IMR-90 (cell line): ENCODE results near the gene ZNF594. TPM values are rescaled to one million over a fixed set of nuclear protein-coding genes. Genes with fewer than 3 reads are reported as not detected.

Experiments
- ATAC-seq: fragments of 200-7000 bp; cut with Tn5 transposase; 2 replicates; pipeline ENCODE4 v1.9.1; 2020; ENCODE audit warnings: low read depth, mild to moderate bottlenecking, moderate library complexity
- BruUV-seq: library from RNA; stranded (reverse); fragments of 400-500 nt; replicated peaks from 2 replicates; lab custom pipeline; 2021; lab: Mats Ljungman, UMichigan
- CTCF ChIA-PET: fragments of 300-600 bp; formaldehyde crosslinking; extraction: SDS; loops from one replicate; lab custom pipeline; 2021; ENCODE audit warnings: antibody characterized with exemption; lab: Yijun Ruan, JAX
- POLR2A ChIA-PET: fragments of 300-600 bp; sonication (Branson Sonifier 250); formaldehyde crosslinking; loops from one replicate; lab custom pipeline; 2022; ENCODE audit warnings: antibody characterized with exemption; ENCODE audit not compliant: unreplicated experiment; lab: Charles Lee
- DNase-seq: peaks from one replicate; pipeline ENCODE4 v3.0.0; 2013
- H2AFZ ChIP-seq: replicated peaks from 2 replicates; pipeline ENCODE3; 2013; ENCODE audit warnings: low read length, mild to moderate bottlenecking; ENCODE audit not compliant: poor library complexity
- H2AK5ac ChIP-seq: 2 replicates; pipeline ENCODE4 v1.6.1; 2013; ENCODE audit warnings: low read depth, low read length, inconsistent platforms
- H2AK9ac ChIP-seq: replicated peaks from 2 replicates; pipeline ENCODE3; 2013; ENCODE audit warnings: mild to moderate bottlenecking, low read depth, low read length, moderate library complexity; ENCODE audit not compliant: poor library complexity
- H2BK120ac ChIP-seq: 2 replicates; pipeline ENCODE4 v1.6.1; 2013; ENCODE audit warnings: low read depth, low read length, inconsistent platforms
- H2BK15ac ChIP-seq: 3 replicates; pipeline ENCODE4 v1.6.1; 2013; ENCODE audit warnings: low read depth, low read length, inconsistent platforms
- H2BK20ac ChIP-seq: 2 replicates; pipeline ENCODE4 v1.6.1; 2013; ENCODE audit warnings: low read depth, mild to moderate bottlenecking, inconsistent platforms, low read length, moderate library complexity
- H2BK5ac ChIP-seq: 2 replicates; pipeline ENCODE4 v1.6.1; 2013; ENCODE audit warnings: mild to moderate bottlenecking, low read depth, low read length, inconsistent platforms; ENCODE audit not compliant: poor library complexity, severe bottlenecking
- H3K14ac ChIP-seq: replicated peaks from 2 replicates; pipeline ENCODE4 v1.6.1; 2013; ENCODE audit warnings: low read depth, low read length, inconsistent platforms
- H3K18ac ChIP-seq: 2 replicates; pipeline ENCODE4 v1.6.1; 2013; ENCODE audit warnings: low read depth, low read length, control low read depth
- H3K23ac ChIP-seq: 2 replicates; pipeline ENCODE4 v1.6.1; 2013; ENCODE audit warnings: low read depth, low read length, inconsistent platforms
- H3K27ac ChIP-seq: 2 replicates; pipeline ENCODE4 v1.5.1; 2013; ENCODE audit warnings: mild to moderate bottlenecking, control low read depth, low read length; ENCODE audit not compliant: insufficient read depth
- H3K27me3 ChIP-seq: 2 replicates; pipeline ENCODE4 v1.6.1; 2013; ENCODE audit warnings: low read length; ENCODE audit not compliant: control insufficient read depth, insufficient read depth
- H3K36me3 ChIP-seq: 2 replicates; pipeline ENCODE4 v1.6.1; 2013; ENCODE audit warnings: low read length, mixed read lengths; ENCODE audit not compliant: control insufficient read depth, insufficient read depth
- H3K4ac ChIP-seq: 2 replicates; pipeline ENCODE4 v1.6.1; 2013; ENCODE audit warnings: low read depth, low read length, inconsistent platforms
- H3K4me1 ChIP-seq: 2 replicates; pipeline ENCODE4 v1.6.1; 2013; ENCODE audit warnings: low read length, mixed read lengths; ENCODE audit not compliant: control insufficient read depth, insufficient read depth
- H3K4me2 ChIP-seq: 2 replicates; pipeline ENCODE4 v1.6.1; 2013; ENCODE audit warnings: low read depth, mild to moderate bottlenecking, control low read depth, low read length, moderate library complexity
- H3K4me3 ChIP-seq: 2 replicates; pipeline ENCODE4 v1.5.1; 2013; ENCODE audit warnings: low read depth, mild to moderate bottlenecking, control low read depth, low read length, moderate library complexity; ENCODE audit not compliant: insufficient read depth
- H3K56ac ChIP-seq: 2 replicates; pipeline ENCODE4 v1.6.1; 2013; ENCODE audit warnings: low read length, inconsistent platforms; ENCODE audit not compliant: insufficient read depth; ENCODE audit errors: extremely low read depth
- H3K79me1 ChIP-seq, 2 experiments: 2 replicates each; pipeline ENCODE4 v1.6.1; 2013; ENCODE audit warnings: low read length in 2 of 2, inconsistent platforms in 1 of 2, low read depth in 1 of 2
- H3K9ac ChIP-seq: 2 replicates; pipeline ENCODE4 v1.6.1; 2013; ENCODE audit warnings: low read depth, low read length, control low read depth
- H3K9me1 ChIP-seq: 2 replicates; pipeline ENCODE4 v1.6.1; 2013; ENCODE audit warnings: low read length, inconsistent platforms; ENCODE audit not compliant: insufficient read depth
- H3K9me3 ChIP-seq: 2 replicates; pipeline ENCODE4 v1.6.1; 2013; ENCODE audit warnings: low read length; ENCODE audit not compliant: control insufficient read depth, insufficient read depth
- H4K20me1 ChIP-seq: 2 replicates; pipeline ENCODE4 v1.6.1; 2013; ENCODE audit warnings: low read length, inconsistent platforms; ENCODE audit not compliant: insufficient read depth
- H4K5ac ChIP-seq: 2 replicates; pipeline ENCODE4 v1.6.1; 2013; ENCODE audit warnings: mild to moderate bottlenecking, low read depth, low read length, control low read depth
- H4K8ac ChIP-seq, 2 experiments: 2 replicates each; pipeline ENCODE4 v1.6.1; 2013; ENCODE audit warnings: low read depth in 2 of 2, low read length in 2 of 2, control low read depth in 1 of 2, inconsistent platforms in 1 of 2
- H4K91ac ChIP-seq: 2 replicates; pipeline ENCODE4 v1.6.1; 2013; ENCODE audit warnings: low read depth, low read length, inconsistent platforms; ENCODE audit not compliant: insufficient read depth
- BHLHE40 ChIP-seq: fragments of 150-350 bp; IDR thresholded peaks from 2 replicates; pipeline ENCODE4 v1.6.1; 2016; ENCODE audit warnings: mild to moderate bottlenecking, low read depth, low read length
- CEBPB ChIP-seq: IDR thresholded peaks from 2 replicates; pipeline ENCODE4 v1.6.1; 2012; ENCODE audit warnings: low read depth, low read length, improper control_type of control experiment
- CHD1 ChIP-seq: IDR thresholded peaks from 2 replicates; pipeline ENCODE4 v1.6.1; 2012; ENCODE audit warnings: low read depth, low read length, improper control_type of control experiment
- ELK1 ChIP-seq: fragments of 150-350 bp; IDR thresholded peaks from 2 replicates; pipeline ENCODE4 v1.6.1; 2016; ENCODE audit warnings: low read depth, mild to moderate bottlenecking, low read length, moderate library complexity, borderline replicate concordance
- FOS ChIP-seq: fragments of 150-350 bp; IDR thresholded peaks from 2 replicates; pipeline ENCODE4 v1.6.1; 2016; ENCODE audit warnings: low read depth, low read length
- MAFK ChIP-seq: IDR thresholded peaks from 2 replicates; pipeline ENCODE4 v1.6.1; 2012; ENCODE audit warnings: low read depth, low read length, improper control_type of control experiment
- MAZ ChIP-seq: IDR thresholded peaks from 2 replicates; pipeline ENCODE4 v1.6.1; 2012; ENCODE audit warnings: low read depth, mild to moderate bottlenecking, low read length, improper control_type of control experiment, moderate library complexity, borderline replicate concordance
- MXI1 ChIP-seq: IDR thresholded peaks from 2 replicates; pipeline ENCODE4 v1.6.1; 2012; ENCODE audit warnings: low read depth, mild to moderate bottlenecking, low read length, moderate library complexity, borderline replicate concordance
- NFE2L2 ChIP-seq: fragments of 150-350 bp; IDR thresholded peaks from 2 replicates; pipeline ENCODE4 v1.6.1; 2016; ENCODE audit warnings: low read depth, mild to moderate bottlenecking, low read length
- POLR2A ChIP-seq: IDR thresholded peaks from 2 replicates; pipeline ENCODE4 v1.6.1; 2012; ENCODE audit warnings: mild to moderate bottlenecking, low read depth, low read length
- RAD21 ChIP-seq: IDR thresholded peaks from 2 replicates; pipeline ENCODE4 v1.6.1; 2012; ENCODE audit warnings: low read length, improper control_type of control experiment
- RCOR1 ChIP-seq: IDR thresholded peaks from 2 replicates; pipeline ENCODE4 v1.6.1; 2012; ENCODE audit warnings: mild to moderate bottlenecking, low read length, improper control_type of control experiment; ENCODE audit not compliant: insufficient replicate concordance
- RFX5 ChIP-seq: IDR thresholded peaks from 2 replicates; pipeline ENCODE4 v1.8.0; 2012; ENCODE audit warnings: low read depth, mild to moderate bottlenecking, low read length, moderate library complexity
- SMC3 ChIP-seq: fragments of 150-350 bp; IDR thresholded peaks from 2 replicates; pipeline ENCODE4 v1.6.1; 2016; ENCODE audit warnings: low read depth, mild to moderate bottlenecking, antibody characterized with exemption, low read length, moderate library complexity
- WGBS, 2 experiments: methylation state at CpG; one replicate each; pipeline versions ENCODE4 v1.1.5 to v1.1.7; 2013; ENCODE audit warnings: missing lambda C conversion rate in 2 of 2; ENCODE audit not compliant: insufficient read length in 1 of 2; ENCODE audit errors: extremely low coverage in 2 of 2; 5-methylcytosine and 5-hydroxymethylcytosine counted together
- dilution Hi-C: fragments of 300-500 bp; cut with HindIII; formaldehyde crosslinking; loops from one replicate; pipeline ENCODE4 v1.14.3; 2018; ENCODE audit warnings: low sequenced_read_pairs; ENCODE audit not compliant: unreplicated experiment
- in situ Hi-C: fragments of 300-500 bp; cut with MboI; formaldehyde crosslinking; loops from 3 replicates; pipeline ENCODE4 v1.14.3; 2019; ENCODE audit warnings: low sequenced_read_pairs, inconsistent platforms, mixed read lengths
- intact Hi-C: fragments of 100-400 bp; cut with micrococcal nuclease; formaldehyde crosslinking; loops from 2 replicates; pipeline ENCODE4 v1.10.0; 2022
- polyA plus RNA-seq, 3 experiments: library from polyadenylated mRNA; depleted of rRNA; stranded (reverse); fragments of >200 nt; gene quantifications; 2 replicates each; pipeline ENCODE4 v1.2.3, GENCODE V29; 2012; ENCODE audit warnings: low replicate concordance in 1 of 3
- total RNA-seq: library from RNA; depleted of rRNA; stranded (reverse); fragments of >200 nt; gene quantifications from 2 replicates; pipeline ENCODE4 v1.2.3, GENCODE V29; 2012
- TF ChIP-seq, protein P1 (sequence below): conservative IDR thresholded peaks from 2 replicates; pipeline ENCODE4 v1.5.1; 2012; ENCODE audit warnings: mild to moderate bottlenecking, low read depth, low read length, improper control_type of control experiment

ZNF594 gene
- total and polyA plus RNA-seq, 2 of the 4 experiments (the other 2 are of a cell fraction) = 2.5 to 7.2 TPM

DNA sequence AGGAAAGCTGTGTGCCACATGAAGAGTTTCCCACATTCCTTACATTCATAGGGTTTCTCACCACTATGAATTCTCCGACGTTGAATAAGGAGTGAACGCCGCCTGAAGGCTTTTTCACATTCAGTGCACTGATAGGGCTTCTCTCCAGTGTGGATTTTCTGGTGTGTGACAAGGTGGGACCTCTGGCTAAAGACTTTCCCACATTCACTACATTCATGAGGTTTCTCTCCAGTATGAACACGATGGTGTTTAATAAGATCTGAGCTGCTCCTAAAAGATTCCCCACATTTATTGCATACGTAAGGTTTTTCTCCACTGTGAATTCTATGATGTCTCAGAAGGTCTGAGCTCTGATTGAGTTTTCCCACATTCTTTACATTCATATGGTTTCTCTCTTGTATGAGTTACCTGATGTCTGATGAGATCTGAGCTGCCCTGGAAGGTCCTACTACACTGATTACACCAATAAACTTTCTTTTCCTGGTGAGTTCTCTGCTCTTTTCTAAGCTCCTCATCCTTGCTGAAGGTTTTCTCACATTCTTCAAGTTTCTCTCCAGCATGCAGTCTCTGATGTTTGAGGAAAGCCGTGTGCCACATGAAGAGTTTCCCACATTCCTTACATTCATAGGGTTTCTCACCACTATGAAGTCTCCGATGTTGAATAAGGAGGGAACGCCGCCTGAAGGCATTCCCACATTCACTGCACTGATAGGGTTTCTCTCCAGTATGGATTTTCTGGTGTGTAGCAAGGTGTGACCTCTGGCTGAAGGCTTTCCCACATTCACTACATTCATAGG, 10.0 kb downstream of the ZNF594 start:
- H3K4me3 ChIP-seq = no peak overlapping the region

More for the DNA sequence above, 10.0 kb downstream of the ZNF594 start:
- H2AK5ac ChIP-seq = no peak overlapping the region
- ATAC-seq = no peak
- no peak overlapping the region for H3K4me2 ChIP-seq
- H3K9me3 ChIP-seq = peaks cover 73% of the 10 kb centered on the region
- H3K23ac ChIP-seq = no peak overlapping the region
- no peak for DNase-seq
- peaks cover 11% of the 10 kb centered on the region for H3K36me3 ChIP-seq
- H3K4ac ChIP-seq = no peak overlapping the region
- intact Hi-C loops = loop anchor here (10.0 kb wide), 1 partner anchor 87 kb away; no protein-coding TSS in a partner anchor
- no TSS peak for BruUV-seq
- H2BK20ac ChIP-seq = no peak overlapping the region
- no peak overlapping the region for H3K56ac ChIP-seq
- no CpG with 5 or more reads among the region's 10 CpGs for WGBS, 2 experiments
- in situ Hi-C loops = no loop called here
- no peak overlapping the region for H2BK5ac ChIP-seq
- H2AFZ ChIP-seq = no peak overlapping the region
- H3K4me1 ChIP-seq = no peaks in the 10 kb centered on the region
- no peak overlapping the region for H3K9ac ChIP-seq
- no peak overlapping the region for H4K8ac ChIP-seq
- no peak overlapping the region for H4K5ac ChIP-seq
- no peaks in the 10 kb centered on the region for H3K27me3 ChIP-seq
- no peak overlapping the region for H2AK9ac ChIP-seq
- no peak overlapping the region for H2BK15ac ChIP-seq
- no peak overlapping the region for H4K91ac ChIP-seq
- no peak overlapping the region for H3K27ac ChIP-seq
- no peaks in the 10 kb centered on the region for H3K9me1 ChIP-seq
- H3K18ac ChIP-seq = no peak overlapping the region
- TF ChIP-seq, protein P1, sequence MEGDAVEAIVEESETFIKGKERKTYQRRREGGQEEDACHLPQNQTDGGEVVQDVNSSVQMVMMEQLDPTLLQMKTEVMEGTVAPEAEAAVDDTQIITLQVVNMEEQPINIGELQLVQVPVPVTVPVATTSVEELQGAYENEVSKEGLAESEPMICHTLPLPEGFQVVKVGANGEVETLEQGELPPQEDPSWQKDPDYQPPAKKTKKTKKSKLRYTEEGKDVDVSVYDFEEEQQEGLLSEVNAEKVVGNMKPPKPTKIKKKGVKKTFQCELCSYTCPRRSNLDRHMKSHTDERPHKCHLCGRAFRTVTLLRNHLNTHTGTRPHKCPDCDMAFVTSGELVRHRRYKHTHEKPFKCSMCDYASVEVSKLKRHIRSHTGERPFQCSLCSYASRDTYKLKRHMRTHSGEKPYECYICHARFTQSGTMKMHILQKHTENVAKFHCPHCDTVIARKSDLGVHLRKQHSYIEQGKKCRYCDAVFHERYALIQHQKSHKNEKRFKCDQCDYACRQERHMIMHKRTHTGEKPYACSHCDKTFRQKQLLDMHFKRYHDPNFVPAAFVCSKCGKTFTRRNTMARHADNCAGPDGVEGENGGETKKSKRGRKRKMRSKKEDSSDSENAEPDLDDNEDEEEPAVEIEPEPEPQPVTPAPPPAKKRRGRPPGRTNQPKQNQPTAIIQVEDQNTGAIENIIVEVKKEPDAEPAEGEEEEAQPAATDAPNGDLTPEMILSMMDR = no peak
- no peak for TF ChIP-seq NFE2L2
- no peak for TF ChIP-seq MAFK
- TF ChIP-seq POLR2A = no peak
- TF ChIP-seq BHLHE40 = no peak
- no peak for TF ChIP-seq RFX5
- no peak for TF ChIP-seq FOS
- no peak for TF ChIP-seq MAZ
- TF ChIP-seq SMC3 = no peak
- no peak for TF ChIP-seq RAD21
- no peak for TF ChIP-seq RCOR1
- TF ChIP-seq CEBPB = no peak
- no peak for TF ChIP-seq CHD1
- TF ChIP-seq MXI1 = no peak
- TF ChIP-seq ELK1 = no peak
- CTCF ChIA-PET = interaction anchor here (0.6 kb wide), 1 partner anchor 22 kb away, joined by 3 read pairs; no protein-coding TSS in a partner anchor
- no peak overlapping the region for H3K14ac ChIP-seq
- H4K20me1 ChIP-seq = no peaks in the 10 kb centered on the region
- POLR2A ChIA-PET = no interaction called here
- H2BK120ac ChIP-seq = no peak overlapping the region
- dilution Hi-C loops = no loop called here
- H3K79me1 ChIP-seq = no peaks in the 10 kb centered on the region; a peak in 1 of 4 replicates
